GM12872 (cell line): ENCODE measurements around the gene MBP.

Experiments
- TF ChIP-seq, protein P1 (sequence below): IDR thresholded peaks from 3 replicates; pipeline ENCODE4 v1.5.1; 2011; ENCODE audit warnings: low read depth, mild to moderate bottlenecking, low read length, moderate library complexity; ENCODE audit not compliant: insufficient read depth

Gene MBP

DNA sequence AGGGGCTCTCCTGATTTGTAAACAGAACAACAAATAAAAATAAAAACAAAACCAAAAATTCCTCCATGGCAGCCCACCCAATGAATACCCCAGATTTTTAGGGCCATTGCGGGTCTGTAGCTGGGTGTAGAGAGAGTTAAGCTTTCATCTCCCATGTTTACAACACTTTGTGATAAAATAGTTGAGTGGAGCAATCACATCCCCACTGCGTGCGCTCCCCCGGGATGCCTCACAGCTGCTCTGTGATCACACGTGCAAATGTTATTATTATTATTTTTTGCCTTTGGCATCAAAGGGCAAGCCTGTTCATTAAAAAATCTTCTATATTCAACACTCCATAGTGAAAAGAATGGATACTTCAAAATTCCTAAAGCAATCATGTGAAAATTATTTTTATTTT is 118.0 kb downstream of the MBP start:
- TF ChIP-seq, protein P1, sequence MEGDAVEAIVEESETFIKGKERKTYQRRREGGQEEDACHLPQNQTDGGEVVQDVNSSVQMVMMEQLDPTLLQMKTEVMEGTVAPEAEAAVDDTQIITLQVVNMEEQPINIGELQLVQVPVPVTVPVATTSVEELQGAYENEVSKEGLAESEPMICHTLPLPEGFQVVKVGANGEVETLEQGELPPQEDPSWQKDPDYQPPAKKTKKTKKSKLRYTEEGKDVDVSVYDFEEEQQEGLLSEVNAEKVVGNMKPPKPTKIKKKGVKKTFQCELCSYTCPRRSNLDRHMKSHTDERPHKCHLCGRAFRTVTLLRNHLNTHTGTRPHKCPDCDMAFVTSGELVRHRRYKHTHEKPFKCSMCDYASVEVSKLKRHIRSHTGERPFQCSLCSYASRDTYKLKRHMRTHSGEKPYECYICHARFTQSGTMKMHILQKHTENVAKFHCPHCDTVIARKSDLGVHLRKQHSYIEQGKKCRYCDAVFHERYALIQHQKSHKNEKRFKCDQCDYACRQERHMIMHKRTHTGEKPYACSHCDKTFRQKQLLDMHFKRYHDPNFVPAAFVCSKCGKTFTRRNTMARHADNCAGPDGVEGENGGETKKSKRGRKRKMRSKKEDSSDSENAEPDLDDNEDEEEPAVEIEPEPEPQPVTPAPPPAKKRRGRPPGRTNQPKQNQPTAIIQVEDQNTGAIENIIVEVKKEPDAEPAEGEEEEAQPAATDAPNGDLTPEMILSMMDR = no peak

DNA sequence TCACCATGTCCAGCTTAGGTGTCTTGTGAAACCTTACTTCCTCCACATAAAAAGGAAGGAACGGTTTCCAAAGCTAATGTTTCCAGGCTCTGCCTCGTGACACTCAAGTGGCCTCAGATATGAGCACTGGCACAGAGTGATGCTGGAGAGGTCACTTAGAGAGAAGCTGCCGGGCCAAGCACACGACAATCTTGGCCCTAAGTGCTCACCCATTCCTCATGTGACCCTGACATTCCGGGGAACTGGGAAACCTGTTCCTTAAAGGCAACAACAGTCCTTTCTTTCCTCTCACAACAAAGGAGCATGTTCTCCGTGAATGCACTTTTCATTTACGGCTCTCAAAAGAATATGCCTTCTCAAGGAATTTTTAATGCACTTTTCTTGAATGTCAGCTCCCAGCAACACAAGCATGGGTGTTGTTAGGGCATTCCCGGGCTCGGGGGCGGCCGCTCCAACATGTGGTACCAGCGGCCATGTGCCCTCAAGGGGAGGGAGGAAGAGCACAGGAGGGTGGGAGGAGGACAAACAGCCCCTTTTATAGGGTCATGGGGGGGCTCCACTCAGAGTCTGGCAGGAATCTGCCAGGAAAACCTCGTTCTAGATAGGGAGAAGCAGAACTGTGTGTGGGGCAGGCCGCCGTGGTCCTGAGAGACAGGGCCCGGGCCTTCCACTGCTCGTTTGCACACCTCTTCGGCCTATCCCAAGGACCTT is 118.6 kb downstream of the MBP start:
- TF ChIP-seq, protein P1 = no peak

DNA sequence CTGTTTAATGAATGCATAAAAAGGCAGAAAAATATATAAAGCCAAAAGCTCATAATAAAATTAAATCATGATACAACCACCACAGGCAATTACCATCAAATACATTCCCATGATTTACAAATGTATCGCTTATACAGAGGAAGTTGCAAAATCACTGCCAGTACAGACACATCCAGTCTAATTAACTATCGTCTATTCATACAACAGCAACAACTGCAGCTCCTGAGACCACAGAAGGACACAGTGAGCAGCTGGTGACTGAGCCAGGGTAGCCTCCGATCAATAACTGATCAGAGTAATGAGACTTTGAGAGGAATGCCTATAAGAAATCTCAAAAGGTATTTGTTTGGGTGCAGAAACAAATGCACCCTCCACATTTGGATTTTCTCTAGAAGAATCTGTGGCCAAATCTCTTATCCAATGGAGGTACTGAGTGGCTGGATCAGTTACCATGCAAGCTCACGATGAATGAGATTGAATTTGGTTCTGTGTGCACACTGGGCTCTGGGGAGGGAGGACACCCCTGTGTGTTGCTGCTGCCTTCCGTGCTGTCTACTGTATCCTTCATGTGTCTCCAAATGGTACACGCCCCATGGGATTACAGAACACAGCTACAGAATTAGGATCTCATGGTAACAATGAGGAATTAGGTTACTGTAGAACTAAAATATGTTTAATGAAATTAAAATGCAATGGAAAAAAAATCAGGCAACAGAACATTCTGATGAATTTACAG is 119.6 kb downstream of the MBP start:
- TF ChIP-seq, protein P1 = no peak

DNA sequence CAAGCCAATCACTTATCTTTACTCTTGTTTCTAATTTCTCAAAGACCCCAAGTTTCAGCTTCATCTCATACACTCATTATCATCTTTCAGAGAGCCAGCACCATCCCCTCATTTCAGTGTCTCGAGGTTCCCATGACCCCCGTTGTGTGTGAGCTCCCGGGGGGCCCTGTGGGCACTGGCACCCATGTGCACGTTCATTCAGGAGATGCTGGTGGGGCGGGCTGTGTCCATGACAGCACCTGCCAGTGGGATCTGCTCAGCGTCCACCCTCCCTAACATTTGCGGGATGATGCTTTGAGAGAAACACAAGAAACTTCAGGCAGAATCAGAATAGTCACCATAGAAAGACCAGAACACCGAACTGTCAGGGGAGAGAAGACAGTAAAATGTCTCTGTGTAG is 120.5 kb downstream of the MBP start:
- TF ChIP-seq, protein P1 = no peak

DNA sequence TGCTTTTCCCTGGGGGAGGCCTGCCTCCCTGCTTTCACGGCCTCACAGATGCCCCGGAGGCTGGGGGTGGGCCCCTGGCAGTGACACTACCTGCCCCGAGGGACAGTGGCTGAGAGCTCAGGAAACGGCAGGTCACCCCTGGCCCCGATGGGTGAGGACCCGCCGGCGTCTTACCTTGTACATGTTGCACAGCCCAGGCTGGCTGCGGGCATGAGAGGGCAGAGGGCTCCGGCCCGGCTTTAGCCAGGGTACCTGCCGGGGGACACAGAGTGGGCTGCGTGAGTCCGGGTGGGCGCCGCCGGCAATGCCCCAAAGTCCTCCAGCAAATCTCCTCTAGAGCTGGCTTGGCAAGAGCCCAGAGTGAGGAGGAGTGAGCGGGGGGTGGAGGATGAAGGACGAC is 122.9 kb downstream of the MBP start:
- TF ChIP-seq, protein P1 = no peak

DNA sequence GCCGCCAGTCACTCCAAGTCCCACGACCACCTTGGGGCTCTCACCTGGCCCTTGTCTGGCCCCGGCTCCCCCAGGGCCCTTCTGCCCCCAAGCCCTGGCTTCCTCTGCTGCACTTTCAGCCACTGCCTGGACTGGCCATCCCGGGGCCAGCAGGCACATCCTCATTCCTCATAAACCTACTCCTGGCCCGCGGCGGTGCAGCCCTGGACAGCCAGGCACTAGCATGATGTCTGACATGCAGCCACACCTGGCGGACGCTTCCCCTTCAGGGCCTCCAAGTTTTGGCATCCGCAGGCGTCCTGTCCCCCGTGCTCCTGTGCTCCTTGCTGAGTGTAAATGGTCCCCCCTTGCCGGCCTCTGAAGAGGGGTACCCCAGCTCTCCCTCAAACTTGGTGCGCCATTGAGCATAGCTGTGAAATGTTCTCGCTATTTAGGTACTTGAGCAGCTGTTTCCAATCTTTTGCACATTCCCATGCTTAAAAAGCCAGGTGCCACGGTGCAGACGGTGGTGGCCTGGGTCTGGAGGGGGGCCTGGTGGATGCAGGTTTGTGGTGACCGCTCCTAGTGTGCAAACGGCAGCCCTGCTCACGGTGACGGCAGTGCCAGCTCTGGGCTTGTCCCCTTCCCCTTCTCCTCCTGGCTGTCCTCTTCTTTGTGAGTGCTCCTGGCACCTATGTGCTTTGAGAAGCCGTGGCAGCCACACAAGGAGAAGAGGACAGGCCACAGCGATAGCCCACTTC is 123.8 kb downstream of the MBP start:
- TF ChIP-seq, protein P1 = no peak

DNA sequence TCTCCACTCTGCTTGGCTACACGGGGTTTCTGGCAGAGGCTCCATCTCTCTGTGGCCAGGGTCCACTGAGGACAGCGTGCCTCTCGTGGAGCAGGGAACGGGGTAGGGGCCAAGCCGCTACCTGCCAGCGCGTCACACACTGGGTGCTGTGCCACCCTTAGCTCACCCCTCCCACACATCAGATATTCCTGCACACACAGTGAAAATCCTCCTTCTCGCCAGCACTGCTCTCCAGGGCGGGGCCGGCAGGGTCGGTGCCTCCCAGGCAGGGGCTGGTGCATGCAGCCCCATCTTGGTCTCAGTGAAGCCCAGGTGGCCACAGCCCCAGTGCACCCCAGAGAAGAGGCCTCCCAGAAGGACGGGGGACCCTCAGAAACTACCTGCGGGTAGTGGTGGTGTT is 124.6 kb downstream of the MBP start:
- TF ChIP-seq, protein P1 = no peak
